GM10266 (cell line): ENCODE results near the gene ERCC4.

ENCODE experiments used
- DNase-seq: peaks from one replicate; pipeline ENCODE4 v3.0.0; 2012; ENCODE audit errors: extremely low spot score
- CTCF ChIP-seq: IDR thresholded peaks from 2 replicates; pipeline ENCODE4 v1.5.1; 2012; ENCODE audit warnings: mild to moderate bottlenecking, low read depth; ENCODE audit not compliant: control insufficient read depth, insufficient read depth; ENCODE audit errors: missing control alignments

Gene ERCC4

DNA sequence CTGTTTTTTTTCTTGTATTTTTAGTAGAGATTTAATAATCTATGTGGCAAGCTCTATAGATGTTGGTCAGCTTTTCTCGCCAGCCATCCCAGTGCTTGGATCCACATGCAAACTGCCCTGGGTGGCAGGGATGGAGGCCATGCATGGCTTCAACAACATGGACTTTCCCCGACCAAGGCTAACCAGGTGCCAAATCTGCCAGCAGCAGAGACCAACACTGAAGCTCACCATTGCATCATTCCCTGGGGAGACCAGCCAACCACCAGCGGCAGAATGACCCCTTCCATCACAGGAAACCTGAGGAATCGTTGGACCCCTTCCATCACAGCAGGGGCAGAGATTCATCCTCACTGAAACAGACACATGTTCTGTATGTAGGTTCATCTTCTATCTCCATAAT lies 27.7 kb upstream of the ERCC4 start:
- DNase-seq, result no peak
- TF ChIP-seq CTCF, result no peak

DNA sequence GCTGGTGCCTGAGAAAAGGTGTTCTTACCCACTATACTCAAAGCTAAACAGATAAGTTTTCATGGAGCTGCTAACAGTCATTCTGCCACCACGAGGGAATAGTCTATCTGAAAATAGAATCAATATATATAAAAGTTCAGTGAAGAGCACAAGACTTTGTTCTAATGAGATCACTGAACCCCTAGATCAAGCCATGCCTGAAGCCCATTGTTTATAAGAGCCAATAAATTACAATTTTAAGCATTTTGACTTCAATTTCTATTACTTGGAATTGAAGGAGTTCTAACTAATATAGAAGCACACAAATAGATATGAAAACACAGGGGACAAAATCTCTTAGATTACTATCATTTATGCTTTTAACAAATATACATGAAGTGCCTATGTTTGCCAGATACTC lies 24.4 kb upstream of the ERCC4 start:
- no peak for DNase-seq
- no peak for TF ChIP-seq CTCF

DNA sequence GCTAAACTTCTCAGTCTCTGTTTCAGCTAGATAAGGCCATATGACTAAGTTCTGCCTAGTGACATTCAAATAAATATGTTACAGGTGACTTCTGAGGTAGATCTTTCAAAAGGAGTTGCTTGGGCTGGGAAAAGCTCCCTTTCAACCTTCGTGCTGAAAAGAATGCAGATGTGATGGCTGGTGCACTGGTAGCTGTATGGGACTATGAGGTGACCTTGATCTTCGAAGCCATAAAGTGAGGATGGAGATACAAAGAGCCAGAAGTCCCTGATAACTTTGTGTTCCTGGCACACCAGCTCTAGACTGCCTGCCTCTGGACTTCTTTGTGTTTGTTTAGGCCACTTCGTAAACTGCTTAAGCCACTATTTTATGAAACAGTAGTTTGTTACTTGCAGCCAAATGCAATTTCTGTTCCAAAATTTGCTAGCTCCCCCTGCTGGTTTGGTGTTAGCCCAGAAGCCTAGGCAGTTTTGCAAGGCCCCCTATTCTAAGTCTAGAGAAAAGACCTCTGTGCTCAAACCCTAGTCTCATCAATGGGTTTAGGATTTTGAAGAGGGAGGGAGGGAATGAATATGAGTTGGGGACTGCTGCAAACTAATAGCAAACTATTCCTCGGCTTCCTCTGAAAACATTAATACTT lies 23.3 kb upstream of the ERCC4 start:
- no peak for DNase-seq
- TF ChIP-seq CTCF, result peak; percentile 20

DNA sequence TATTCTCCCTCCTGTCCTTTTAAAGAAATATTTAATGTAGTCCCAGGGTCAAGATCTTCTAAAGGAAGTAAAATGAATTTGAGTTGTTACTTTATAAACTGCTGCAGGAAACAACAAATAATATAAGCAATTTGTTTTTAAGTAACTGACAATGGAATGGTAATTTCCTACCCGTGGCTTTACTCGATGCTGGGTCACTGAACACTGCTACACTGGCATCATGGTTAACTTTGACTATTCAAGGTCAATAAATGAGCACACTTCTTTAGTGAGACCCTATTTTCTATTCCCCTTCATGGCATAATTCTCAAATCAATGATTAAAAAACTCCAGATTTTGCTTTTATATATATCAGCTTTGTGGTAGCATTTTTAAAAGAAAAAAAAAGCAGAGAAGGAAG lies 22.1 kb upstream of the ERCC4 start:
- no peak for TF ChIP-seq CTCF
- DNase-seq, result no peak

- TF ChIP-seq CTCF, result no peak
These were observed 21.7 kb upstream of the ERCC4 start for GRCh38 chr16:13898233-13898632.

GRCh38 chr16:13902052-13902451 lies 17.9 kb upstream of the ERCC4 start:
- DNase-seq, result no peak
- TF ChIP-seq CTCF, result no peak

More at GRCh38 chr16:13898233-13898632, 21.7 kb upstream of the ERCC4 start:
- no peak for DNase-seq

GRCh38 chr16:13902677-13903076 lies 17.3 kb upstream of the ERCC4 start:
- DNase-seq, result no peak

More at GRCh38 chr16:13902677-13903076, 17.3 kb upstream of the ERCC4 start:
- TF ChIP-seq CTCF, result no peak
